Calu3 (cell line): Measurements from ENCODE around the gene RAB36. TPM values are rescaled to one million over a fixed set of nuclear protein-coding genes. Genes with fewer than 3 reads are reported as not detected.

Experiments used
- Bru-seq: library from RNA; stranded (reverse); fragments of 400-500 nt; gene quantifications from one replicate; lab custom pipeline; 2021; lab: Mats Ljungman, UMichigan
- BruChase-seq, 2 experiments: library from RNA; stranded (reverse); fragments of 400-500 nt; gene quantifications; one replicate each; lab custom pipeline; 2021; lab: Mats Ljungman, UMichigan
- BruUV-seq: library from RNA; stranded (reverse); fragments of 400-500 nt; replicated peaks from 2 replicates; lab custom pipeline; 2021; lab: Mats Ljungman, UMichigan
- CTCF ChIA-PET: fragments of 300-600 bp; sonication (Branson Sonifier 250); formaldehyde crosslinking; loops from one replicate; lab custom pipeline; 2022; ENCODE audit warnings: antibody characterized with exemption; lab: Charles Lee
- DNase-seq: peaks from one replicate; pipeline ENCODE4 v3.0.0; 2022
- H3K27ac Mint-ChIP-seq: one replicate; pipeline ENCODE4 v1.8.0; 2022; ENCODE audit warnings: mixed read lengths; ENCODE audit not compliant: unreplicated experiment
- H3K27me3 Mint-ChIP-seq: one replicate; pipeline ENCODE4 v1.8.0; 2022; ENCODE audit warnings: mixed read lengths; ENCODE audit not compliant: unreplicated experiment
- H3K36me3 Mint-ChIP-seq: one replicate; pipeline ENCODE4 v1.8.0; 2022; ENCODE audit warnings: mild to moderate bottlenecking, moderate library complexity, mixed read lengths; ENCODE audit not compliant: insufficient read depth, unreplicated experiment
- H3K4me1 Mint-ChIP-seq: one replicate; pipeline ENCODE4 v1.8.0; 2022; ENCODE audit warnings: mild to moderate bottlenecking, low read depth, mixed read lengths; ENCODE audit not compliant: unreplicated experiment
- H3K4me3 Mint-ChIP-seq: one replicate; pipeline ENCODE4 v1.8.0; 2022; ENCODE audit warnings: mild to moderate bottlenecking, low read depth, moderate library complexity, mixed read lengths; ENCODE audit not compliant: unreplicated experiment
- H3K9me3 Mint-ChIP-seq: one replicate; pipeline ENCODE4 v1.8.0; 2022; ENCODE audit warnings: low read depth, mixed read lengths; ENCODE audit not compliant: unreplicated experiment
- intact Hi-C: fragments of 100-400 bp; cut with micrococcal nuclease; formaldehyde crosslinking; loops from one replicate; pipeline ENCODE4 v1.10.0; 2022; ENCODE audit not compliant: unreplicated experiment
- long read RNA-seq: library from polyadenylated mRNA; stranded (forward); transcript quantifications from one replicate; pipeline ENCODE4 v2.0.0, GENCODE V29; 2022
- total RNA-seq: library from RNA; stranded (reverse); gene quantifications from 2 replicates; pipeline ENCODE4 v1.2.3, GENCODE V29; 2022
- TF ChIP-seq, protein P1 (sequence below): fragments of 200-600 bp; IDR thresholded peaks from one replicate; pipeline ENCODE4 v1.8.0; 2022; ENCODE audit warnings: antibody characterized with exemption; ENCODE audit not compliant: unreplicated experiment

RAB36 gene, protein sequence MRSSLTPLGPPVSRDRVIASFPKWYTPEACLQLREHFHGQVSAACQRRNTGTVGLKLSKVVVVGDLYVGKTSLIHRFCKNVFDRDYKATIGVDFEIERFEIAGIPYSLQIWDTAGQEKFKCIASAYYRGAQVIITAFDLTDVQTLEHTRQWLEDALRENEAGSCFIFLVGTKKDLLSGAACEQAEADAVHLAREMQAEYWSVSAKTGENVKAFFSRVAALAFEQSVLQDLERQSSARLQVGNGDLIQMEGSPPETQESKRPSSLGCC
- total RNA-seq = 2.1 and 2.6 TPM in 2 replicates
- Bru-seq, nascent RNA = percentile 36 among the genes with signal in this experiment
- percentile 28 among the genes with signal in this experiment for BruChase-seq, experiment 1, labeled RNA remaining after a 6-hour chase
- BruChase-seq, experiment 2, labeled RNA remaining after a 2-hour chase = percentile 28 among the genes with signal in this experiment
- long read RNA-seq, partial matches to known transcripts = 1 of 5 reads
- long read RNA-seq, other reads (novel, unspliced or antisense) = 3 of 5 reads

DNA sequence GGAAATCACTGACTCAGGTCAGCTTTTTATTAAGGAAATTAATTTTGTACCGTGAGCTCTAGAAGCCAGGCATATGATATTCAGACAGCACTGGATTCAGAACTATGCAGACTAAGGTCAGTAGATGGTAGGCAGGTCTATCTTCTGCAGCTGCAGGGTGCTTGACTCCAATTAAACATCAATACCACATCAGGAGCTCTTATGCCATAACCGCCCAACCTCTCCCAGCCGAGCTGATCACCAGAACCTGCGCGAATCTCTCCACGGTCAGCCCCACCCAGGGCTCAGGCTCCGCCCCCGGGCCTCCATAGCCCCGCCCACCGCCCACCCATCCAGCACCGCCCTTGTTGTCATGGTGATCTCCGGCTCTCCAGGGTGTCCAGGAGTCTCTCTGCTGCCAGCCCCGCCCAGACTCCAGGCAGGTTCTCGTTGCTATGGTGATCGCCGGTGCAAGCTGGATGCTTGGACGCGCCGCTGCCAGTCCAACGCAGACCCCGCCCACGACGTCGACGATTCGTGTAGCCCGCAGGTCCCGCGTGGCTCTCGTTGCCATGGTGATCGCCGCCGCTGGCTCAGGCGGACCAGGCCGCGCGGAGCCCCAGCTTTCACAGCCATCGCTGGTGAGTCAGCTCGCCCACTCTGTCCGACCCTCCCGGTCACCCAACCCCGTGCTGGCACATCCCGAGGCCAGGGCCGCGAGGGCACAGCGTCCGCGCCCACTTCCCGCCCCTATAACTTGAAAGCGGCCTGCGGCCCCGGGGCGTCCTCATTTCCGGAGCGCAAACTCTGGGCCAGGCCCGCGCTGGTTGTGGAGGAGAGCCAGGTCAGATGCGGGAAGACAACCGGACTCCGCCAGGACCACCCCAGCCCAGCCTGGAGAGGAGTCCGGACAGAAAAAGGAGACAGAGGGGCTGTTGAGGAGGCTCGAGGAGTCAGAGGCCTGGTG lies at the start of gene RAB36:
Gene RAB36 (plus strand): TSS at position 546 of the 946 bp plus-strand sequence. CDS start 1,140 bp downstream, outside the sequence.
- no TSS peak for BruUV-seq
- H3K9me3 Mint-ChIP-seq = no peaks in the 10 kb centered on the region
- CTCF ChIA-PET = interaction anchor here (0.6 to 1.2 kb wide), 5 partner anchors 35 to 185 kb away, joined by 3 to 4 read pairs (median 3); partner anchors contain the start of gene BCR
- DNase-seq = peak; percentile 98
- intact Hi-C loops = no loop called here
- peaks cover 32% of the 10 kb centered on the region for H3K36me3 Mint-ChIP-seq
- H3K4me3 Mint-ChIP-seq = peak within 1 kb of the TSS; percentile 70
- peak within 1 kb of the TSS; percentile 83 for H3K27ac Mint-ChIP-seq
- peaks cover 47% of the 10 kb centered on the region for H3K4me1 Mint-ChIP-seq
- TF ChIP-seq, protein P1, sequence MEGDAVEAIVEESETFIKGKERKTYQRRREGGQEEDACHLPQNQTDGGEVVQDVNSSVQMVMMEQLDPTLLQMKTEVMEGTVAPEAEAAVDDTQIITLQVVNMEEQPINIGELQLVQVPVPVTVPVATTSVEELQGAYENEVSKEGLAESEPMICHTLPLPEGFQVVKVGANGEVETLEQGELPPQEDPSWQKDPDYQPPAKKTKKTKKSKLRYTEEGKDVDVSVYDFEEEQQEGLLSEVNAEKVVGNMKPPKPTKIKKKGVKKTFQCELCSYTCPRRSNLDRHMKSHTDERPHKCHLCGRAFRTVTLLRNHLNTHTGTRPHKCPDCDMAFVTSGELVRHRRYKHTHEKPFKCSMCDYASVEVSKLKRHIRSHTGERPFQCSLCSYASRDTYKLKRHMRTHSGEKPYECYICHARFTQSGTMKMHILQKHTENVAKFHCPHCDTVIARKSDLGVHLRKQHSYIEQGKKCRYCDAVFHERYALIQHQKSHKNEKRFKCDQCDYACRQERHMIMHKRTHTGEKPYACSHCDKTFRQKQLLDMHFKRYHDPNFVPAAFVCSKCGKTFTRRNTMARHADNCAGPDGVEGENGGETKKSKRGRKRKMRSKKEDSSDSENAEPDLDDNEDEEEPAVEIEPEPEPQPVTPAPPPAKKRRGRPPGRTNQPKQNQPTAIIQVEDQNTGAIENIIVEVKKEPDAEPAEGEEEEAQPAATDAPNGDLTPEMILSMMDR = no peak
- no peaks in the 10 kb centered on the region for H3K27me3 Mint-ChIP-seq

DNA sequence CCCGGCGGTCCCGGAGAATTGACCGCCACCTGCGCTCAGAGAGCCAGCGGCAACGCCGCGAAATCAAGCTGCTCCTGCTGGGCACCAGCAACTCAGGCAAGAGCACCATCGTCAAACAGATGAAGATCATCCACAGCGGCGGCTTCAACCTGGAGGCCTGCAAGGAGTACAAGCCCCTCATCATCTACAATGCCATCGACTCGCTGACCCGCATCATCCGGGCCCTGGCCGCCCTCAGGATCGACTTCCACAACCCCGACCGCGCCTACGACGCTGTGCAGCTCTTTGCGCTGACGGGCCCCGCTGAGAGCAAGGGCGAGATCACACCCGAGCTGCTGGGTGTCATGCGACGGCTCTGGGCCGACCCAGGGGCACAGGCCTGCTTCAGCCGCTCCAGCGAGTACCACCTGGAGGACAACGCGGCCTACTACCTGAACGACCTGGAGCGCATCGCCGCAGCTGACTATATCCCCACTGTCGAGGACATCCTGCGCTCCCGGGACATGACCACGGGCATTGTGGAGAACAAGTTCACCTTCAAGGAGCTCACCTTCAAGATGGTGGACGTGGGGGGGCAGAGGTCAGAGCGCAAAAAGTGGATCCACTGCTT lies 49.4 kb upstream of the RAB36 start:
- intact Hi-C loops = no loop called here
- TF ChIP-seq, protein P1 = no peak
- H3K4me1 Mint-ChIP-seq = no peaks in the 10 kb centered on the region
- H3K27ac Mint-ChIP-seq = no peak overlapping the region
- H3K36me3 Mint-ChIP-seq = peaks cover 7% of the 10 kb centered on the region
- no peak overlapping the region for H3K4me3 Mint-ChIP-seq
- CTCF ChIA-PET = no interaction called here
- DNase-seq = no peak
- no TSS peak for BruUV-seq
- no peaks in the 10 kb centered on the region for H3K27me3 Mint-ChIP-seq
- no peaks in the 10 kb centered on the region for H3K9me3 Mint-ChIP-seq

DNA sequence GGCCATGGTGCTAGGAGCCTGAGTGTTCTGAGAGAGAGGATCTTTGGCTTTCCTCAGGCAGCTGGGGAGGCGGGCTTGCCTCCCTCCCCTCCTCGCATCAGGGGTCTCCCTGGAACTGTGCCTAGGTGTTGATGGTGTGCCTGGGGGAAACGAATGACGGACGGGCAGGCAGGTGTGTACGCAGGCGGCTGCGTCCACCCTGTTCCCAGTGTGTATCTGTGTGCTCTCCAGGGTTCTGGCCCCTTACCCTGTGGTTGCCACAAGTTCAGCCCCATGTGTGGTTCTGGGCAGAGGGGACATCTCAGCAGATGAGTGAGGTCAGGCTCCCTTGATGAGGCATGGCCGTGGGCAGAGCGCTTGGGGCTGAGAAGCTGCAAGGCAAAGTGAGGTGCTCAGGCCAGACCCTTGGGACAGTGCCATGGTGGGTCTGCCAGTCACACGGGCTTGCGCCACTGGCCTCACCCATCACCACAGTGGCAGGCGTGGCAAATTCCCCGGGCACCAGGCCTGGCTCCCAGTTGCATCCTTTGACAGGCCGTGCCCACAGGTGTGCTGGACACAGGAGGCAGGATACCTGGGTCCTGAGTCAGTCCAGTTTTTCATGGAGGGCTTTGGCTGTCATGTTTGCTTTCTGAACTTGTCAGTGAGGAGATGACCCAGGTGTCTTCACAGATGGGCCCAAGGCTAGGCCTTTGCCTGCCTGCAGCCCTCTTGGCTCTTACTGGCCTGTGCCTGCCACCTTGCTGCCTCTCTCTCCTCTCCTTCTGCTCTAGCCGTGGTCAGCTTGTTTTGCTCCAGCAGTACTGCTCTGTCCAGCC lies 47.7 kb upstream of the RAB36 start:
- H3K4me1 Mint-ChIP-seq = no peaks in the 10 kb centered on the region
- no peak for DNase-seq
- H3K36me3 Mint-ChIP-seq = peaks cover 7% of the 10 kb centered on the region
- no peak overlapping the region for H3K27ac Mint-ChIP-seq
- CTCF ChIA-PET = no interaction called here
- H3K9me3 Mint-ChIP-seq = no peaks in the 10 kb centered on the region
- TF ChIP-seq, protein P1 = no peak
- BruUV-seq = no TSS peak
- intact Hi-C loops = no loop called here
- no peaks in the 10 kb centered on the region for H3K27me3 Mint-ChIP-seq
- H3K4me3 Mint-ChIP-seq = no peak overlapping the region
